HuH-7.5 (cell line): Measurements from ENCODE around the gene MFF.
"Not testable (repeated sequence)": the region's sequence is repeated elsewhere in the genome, so short reads cannot be mapped to it uniquely, and the experiment has no call there.

Experiments
- DNase-seq: peaks from one replicate; pipeline ENCODE4 v3.0.0; 2011; ENCODE audit warnings: low spot score

MFF gene

DNA sequence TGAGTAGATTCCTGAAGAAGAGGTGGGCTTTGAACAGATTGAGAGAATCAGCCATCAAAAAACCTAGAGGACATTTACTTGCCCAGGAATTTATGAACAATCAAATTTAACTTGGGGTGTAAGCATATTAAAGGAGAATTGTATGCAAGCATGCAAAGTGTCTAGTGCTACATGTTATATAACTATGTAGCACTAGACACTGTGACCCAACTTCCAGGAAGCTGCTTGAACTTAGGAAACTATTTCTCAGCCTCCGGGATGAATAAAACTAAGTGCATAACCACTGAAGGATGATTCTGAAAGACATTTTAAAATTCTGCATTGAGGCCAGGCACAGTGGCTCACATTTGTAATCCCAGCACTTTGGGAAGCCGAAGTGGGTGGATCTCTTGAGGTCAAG lies 12.4 kb downstream of the MFF start:
- no peak for DNase-seq

- no peak for DNase-seq
Observed at GRCh38 chr2:227339098-227339599, 14.1 kb downstream of the MFF start.

GRCh38 chr2:227340106-227340505 lies 15.1 kb downstream of the MFF start:
- no peak for DNase-seq

GRCh38 chr2:227341553-227341952 lies 16.5 kb downstream of the MFF start:
- DNase-seq, result no peak

DNA sequence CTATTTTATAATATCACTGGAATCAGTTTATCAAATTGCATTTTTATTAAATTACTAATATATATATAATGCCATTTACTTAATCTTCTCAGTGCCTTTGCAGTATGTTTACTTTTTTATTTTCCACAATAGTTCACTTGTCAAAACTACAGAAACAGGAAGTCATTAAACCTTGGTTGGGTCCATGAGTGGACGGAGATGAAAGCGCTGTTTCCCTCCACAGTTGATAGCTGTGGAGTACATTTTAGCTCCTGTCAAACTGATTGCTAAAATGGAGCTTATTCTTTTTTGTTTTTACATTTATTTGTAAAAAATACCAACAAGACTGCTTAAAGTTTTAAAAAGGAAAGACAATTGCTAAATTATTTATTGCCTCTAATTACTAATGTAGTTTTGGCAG lies 19.2 kb downstream of the MFF start:
- DNase-seq, result no peak

- no peak for DNase-seq
Observed at GRCh38 chr2:227347117-227347516, 22.1 kb downstream of the MFF start.

GRCh38 chr2:227348324-227348723 lies 23.3 kb downstream of the MFF start:
- DNase-seq, result no peak

DNA sequence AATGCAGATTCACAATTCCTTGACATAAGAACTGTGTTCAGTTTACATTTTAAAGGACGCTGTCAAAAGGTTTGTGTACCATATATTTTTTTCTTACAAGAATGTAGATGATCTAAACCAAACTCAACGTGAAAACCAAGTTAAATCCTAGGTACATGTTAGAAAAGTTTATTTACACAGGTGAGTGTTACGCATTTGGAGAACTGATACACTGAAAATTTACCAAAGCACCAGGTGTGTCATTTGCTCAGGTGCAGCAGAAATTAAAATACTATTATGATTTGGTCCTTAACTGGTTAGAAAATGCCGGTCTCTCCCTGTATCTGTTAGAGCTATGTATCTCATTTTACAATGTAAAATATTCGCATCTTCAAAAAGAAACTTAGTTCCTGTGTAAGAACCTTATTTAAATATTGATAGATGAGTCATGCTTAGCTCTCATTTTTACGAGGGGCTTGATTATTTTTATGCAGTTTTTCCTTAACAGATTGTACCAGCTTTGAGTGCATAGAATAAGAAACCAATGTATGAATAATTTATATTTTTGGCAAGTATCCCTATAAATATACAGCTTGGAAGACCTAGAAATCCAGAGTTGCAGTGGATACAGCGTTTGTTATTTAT lies 25.1 kb downstream of the MFF start:
- DNase-seq, result no peak

GRCh38 chr2:227351639-227352038 lies 26.6 kb downstream of the MFF start:
- no peak for DNase-seq

- DNase-seq, result no peak
Observed at GRCh38 chr2:227360351-227360750, 35.3 kb downstream of the MFF start.

- no peak for DNase-seq
Observed at GRCh38 chr2:227363756-227364155, 38.7 kb downstream of the MFF start.

DNA sequence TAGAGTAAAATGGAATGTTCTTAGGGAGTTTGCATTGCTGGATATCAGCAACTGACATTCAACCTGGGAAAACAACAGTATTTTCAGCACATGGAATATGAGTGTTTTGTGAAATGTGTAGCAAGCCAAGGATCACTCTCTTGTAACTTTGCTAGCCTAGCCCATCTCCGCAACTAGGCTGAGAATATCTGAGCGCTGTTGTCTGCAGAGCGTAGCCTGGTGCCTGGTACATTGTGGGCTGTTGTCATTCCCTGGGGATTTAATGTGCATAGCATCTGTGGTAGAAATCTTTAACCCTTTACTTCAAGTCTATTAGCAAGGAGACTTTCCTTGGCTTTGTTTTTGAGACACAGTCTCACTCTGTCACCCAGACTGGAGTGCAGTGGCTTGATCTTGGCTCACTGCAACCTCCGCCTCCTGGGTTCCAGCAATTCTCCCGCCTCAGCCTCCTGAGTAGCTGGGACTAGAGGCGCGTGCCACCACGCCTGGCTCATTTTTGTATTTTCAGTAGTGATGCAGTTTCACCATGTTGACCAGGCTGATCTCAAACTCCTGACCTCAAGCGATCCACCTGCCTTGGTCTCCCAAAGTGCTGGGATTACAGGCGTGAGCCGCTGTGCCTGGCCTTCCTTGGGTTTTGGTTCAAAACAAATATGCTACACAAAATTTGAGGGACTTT lies 39.7 kb downstream of the MFF start:
- not testable (repeated sequence) for DNase-seq

GRCh38 chr2:227365833-227366232 lies 40.8 kb downstream of the MFF start:
- no peak for DNase-seq

GRCh38 chr2:227366769-227367426 lies 41.8 kb downstream of the MFF start:
- no peak for DNase-seq

GRCh38 chr2:227367427-227367795 lies 42.4 kb downstream of the MFF start:
- no peak for DNase-seq

DNA sequence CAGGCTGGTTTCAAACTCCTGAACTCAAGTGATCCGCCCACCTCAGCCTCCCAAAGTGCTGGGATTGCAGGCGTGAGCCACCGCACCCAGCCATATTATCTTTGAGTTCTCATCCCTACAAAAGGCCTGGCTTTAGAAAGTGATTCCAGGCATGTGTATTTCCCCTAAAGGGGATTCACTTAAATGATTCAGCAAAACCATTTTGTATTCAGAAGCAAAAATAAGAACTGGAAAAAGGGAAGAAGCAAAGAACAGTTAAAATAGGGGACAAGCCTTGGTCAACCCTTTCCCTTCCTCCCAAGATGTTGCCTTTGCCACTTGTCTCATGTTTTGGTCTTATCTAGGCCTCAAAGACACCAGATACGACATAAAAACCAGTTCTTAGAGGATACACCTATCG lies 43.5 kb downstream of the MFF start:
- DNase-seq, result no peak

GRCh38 chr2:227370092-227370491 lies 45.0 kb downstream of the MFF start:
- DNase-seq, result no peak

DNA sequence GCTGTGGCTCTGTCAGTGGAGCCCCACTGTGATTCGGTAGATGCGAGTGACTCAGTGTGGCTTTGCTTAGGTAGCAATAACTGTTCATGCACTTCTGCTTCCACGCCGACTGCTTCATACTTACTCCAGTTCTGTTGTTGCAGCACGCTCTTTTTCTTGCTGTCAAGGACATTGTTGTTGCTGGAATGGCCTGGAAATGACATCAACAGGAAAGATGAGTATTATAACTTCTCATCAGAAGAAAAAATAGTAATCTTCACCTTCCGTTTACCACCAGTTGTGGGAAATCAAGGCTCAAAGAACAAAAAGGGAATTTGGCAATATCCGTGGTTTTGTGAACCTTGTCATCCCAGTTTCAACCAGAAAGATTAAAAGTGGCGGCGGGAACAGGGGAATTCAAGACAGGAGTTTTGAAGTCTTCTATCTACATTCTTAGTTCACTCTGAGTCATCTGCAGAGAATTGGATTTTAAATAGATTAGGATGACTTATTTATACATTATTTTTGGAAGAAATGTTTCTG lies 45.8 kb downstream of the MFF start:
- no peak for DNase-seq

- DNase-seq, result no peak
Observed at GRCh38 chr2:227373389-227373788, 48.3 kb downstream of the MFF start.

DNA sequence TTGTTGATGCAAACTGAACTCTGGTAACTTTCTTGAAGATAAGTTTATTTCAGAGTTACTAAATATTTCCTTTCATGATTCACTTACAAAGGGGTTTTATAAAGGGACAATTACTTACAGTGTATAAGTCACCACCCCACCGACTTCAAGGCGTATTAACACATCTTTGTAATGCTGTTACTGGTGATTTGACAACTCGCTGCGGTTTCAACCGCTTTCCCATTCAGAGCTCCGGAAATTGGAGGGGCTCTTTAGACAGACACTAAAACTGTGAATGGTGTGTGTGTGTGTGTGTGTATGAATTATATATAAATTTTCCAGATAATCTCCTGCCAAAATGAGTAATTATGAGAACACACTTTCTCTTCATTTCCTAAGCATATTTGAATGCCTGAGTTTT lies 49.1 kb downstream of the MFF start:
- no peak for DNase-seq

- no peak for DNase-seq
Observed at GRCh38 chr2:227376656-227377396, 51.8 kb downstream of the MFF start.
